Neuron (in vitro differentiated cells): ENCODE results near the gene GAS2.

Experiments
- H2AFZ ChIP-seq: one replicate; pipeline ENCODE4 v1.6.1; 2013; ENCODE audit warnings: low read depth, mild to moderate bottlenecking, inconsistent platforms, low read length, moderate library complexity
- H3K27me3 ChIP-seq: one replicate; pipeline ENCODE4 v1.6.1; 2013; ENCODE audit warnings: low read length; ENCODE audit not compliant: insufficient read depth
- H3K36me3 ChIP-seq: one replicate; pipeline ENCODE4 v1.6.1; 2013; ENCODE audit warnings: low read length; ENCODE audit not compliant: insufficient read depth
- H3K4me1 ChIP-seq: one replicate; pipeline ENCODE4 v1.6.1; 2013; ENCODE audit warnings: low read length; ENCODE audit not compliant: insufficient read depth
- H3K4me3 ChIP-seq: 2 replicates; pipeline ENCODE4 v1.5.1; 2013; ENCODE audit warnings: mild to moderate bottlenecking, low read length, moderate library complexity
- H3K9me3 ChIP-seq: one replicate; pipeline ENCODE4 v1.6.1; 2013; ENCODE audit warnings: low read length

GAS2 gene

GRCh38 chr11:22684082-22684481, 17.7 kb downstream of the GAS2 start:
- H3K27me3 ChIP-seq, result no peaks in the 10 kb centered on the region
- H3K36me3 ChIP-seq, result no peaks in the 10 kb centered on the region
- no peak overlapping the region for H2AFZ ChIP-seq
- no peaks in the 10 kb centered on the region for H3K4me1 ChIP-seq
- no peak overlapping the region for H3K4me3 ChIP-seq
- no peaks in the 10 kb centered on the region for H3K9me3 ChIP-seq

- H3K36me3 ChIP-seq, result no peaks in the 10 kb centered on the region
- H3K27me3 ChIP-seq, result no peaks in the 10 kb centered on the region
Measured at GRCh38 chr11:22685111-22685510, 18.7 kb downstream of the GAS2 start.

DNA sequence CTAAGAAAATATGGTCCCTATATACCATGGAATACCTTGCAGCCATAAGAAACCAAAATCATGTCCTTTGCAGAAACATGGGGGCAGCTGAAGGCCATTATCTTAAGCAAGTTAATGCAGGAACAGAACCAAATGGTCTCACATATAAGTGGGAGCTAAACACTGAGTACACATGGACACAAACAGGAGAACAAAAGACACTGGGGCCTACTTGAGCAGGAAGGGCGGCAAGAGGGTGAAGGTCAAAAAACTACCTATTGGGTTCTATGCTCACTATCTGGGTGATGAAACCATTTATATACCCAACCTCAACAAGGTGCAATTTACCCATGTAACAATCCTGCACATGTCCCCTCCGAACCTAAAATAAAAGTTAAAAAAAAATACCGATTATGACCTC, 22.5 kb downstream of the GAS2 start:
- Histone ChIP-seq H3K4me1 (peaks cover 7% of the 10 kb centered on the region), H3K9me3 (no peaks in the 10 kb centered on the region), H3K4me3 (no peak overlapping the region), H3K36me3 (no peaks in the 10 kb centered on the region), H2AFZ (no peak overlapping the region), H3K27me3 (no peaks in the 10 kb centered on the region)

More at GRCh38 chr11:22685111-22685510, 18.7 kb downstream of the GAS2 start:
- Histone ChIP-seq H3K9me3 (no peaks in the 10 kb centered on the region), H3K4me1 (no peaks in the 10 kb centered on the region), H2AFZ (no peak overlapping the region), H3K4me3 (no peak overlapping the region)

GRCh38 chr11:22690257-22690656, 23.8 kb downstream of the GAS2 start:
- no peaks in the 10 kb centered on the region for H3K9me3 ChIP-seq
- H2AFZ ChIP-seq, result no peak overlapping the region
- H3K27me3 ChIP-seq, result no peaks in the 10 kb centered on the region
- H3K36me3 ChIP-seq, result no peaks in the 10 kb centered on the region
- no peak overlapping the region for H3K4me3 ChIP-seq
- H3K4me1 ChIP-seq, result peaks cover 7% of the 10 kb centered on the region

DNA sequence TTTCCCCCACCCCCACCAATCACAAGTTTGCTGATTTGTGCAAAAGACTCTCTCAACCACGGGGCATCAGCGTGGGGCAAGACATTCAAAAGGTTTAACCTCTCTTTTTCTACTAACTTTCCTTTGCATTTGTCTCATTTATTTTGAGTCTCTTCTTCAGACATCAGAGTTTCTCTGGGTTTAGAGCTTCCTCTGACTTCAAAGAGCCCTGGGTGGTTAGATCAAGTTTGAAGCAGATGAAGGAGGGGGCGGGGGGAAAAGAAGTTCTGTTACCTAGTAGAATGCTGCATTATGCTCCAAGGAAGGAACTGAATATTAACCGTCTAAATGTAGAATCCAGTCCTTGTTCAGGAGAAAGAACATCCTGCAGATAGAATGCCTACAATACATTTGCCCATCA, 24.5 kb downstream of the GAS2 start:
- Histone ChIP-seq H3K4me1 (peaks cover 7% of the 10 kb centered on the region), H3K27me3 (no peaks in the 10 kb centered on the region), H3K9me3 (no peaks in the 10 kb centered on the region), H3K4me3 (peak overlapping the region; percentile 18), H2AFZ (peak overlapping the region; percentile 29), H3K36me3 (no peaks in the 10 kb centered on the region)

GRCh38 chr11:22699388-22699787, 33.0 kb downstream of the GAS2 start:
- Histone ChIP-seq H3K4me1 (peaks cover 17% of the 10 kb centered on the region), H3K27me3 (no peaks in the 10 kb centered on the region), H3K4me3 (no peak overlapping the region), H3K9me3 (no peaks in the 10 kb centered on the region), H3K36me3 (no peaks in the 10 kb centered on the region), H2AFZ (no peak overlapping the region)

DNA sequence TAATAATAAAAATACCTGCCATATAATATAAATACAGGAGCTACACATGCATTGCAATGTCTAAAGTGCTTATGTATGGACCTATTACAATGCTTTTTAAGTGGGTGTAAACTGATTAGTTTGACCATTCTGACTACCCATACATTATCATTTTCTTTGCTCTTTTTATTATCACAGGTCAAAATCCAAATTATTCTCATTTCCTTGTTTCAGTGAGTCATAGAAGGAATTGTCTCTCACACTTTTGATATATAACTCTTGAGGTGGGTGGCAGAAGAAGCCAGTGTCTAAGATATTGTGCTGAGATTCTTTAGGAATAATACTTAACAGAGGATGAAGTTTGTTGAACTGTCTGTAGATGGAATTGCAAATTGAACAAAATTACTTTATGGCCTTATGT, 35.6 kb downstream of the GAS2 start:
- Histone ChIP-seq H3K27me3 (no peaks in the 10 kb centered on the region), H3K4me1 (peaks cover 17% of the 10 kb centered on the region), H3K36me3 (no peaks in the 10 kb centered on the region), H2AFZ (no peak overlapping the region), H3K9me3 (no peaks in the 10 kb centered on the region), H3K4me3 (no peak overlapping the region)

GRCh38 chr11:22703040-22703439, 36.6 kb downstream of the GAS2 start:
- Histone ChIP-seq H3K9me3 (no peaks in the 10 kb centered on the region), H3K27me3 (no peaks in the 10 kb centered on the region), H3K36me3 (no peaks in the 10 kb centered on the region), H2AFZ (peak overlapping the region; percentile 75), H3K4me1 (peaks cover 17% of the 10 kb centered on the region), H3K4me3 (no peak overlapping the region)

DNA sequence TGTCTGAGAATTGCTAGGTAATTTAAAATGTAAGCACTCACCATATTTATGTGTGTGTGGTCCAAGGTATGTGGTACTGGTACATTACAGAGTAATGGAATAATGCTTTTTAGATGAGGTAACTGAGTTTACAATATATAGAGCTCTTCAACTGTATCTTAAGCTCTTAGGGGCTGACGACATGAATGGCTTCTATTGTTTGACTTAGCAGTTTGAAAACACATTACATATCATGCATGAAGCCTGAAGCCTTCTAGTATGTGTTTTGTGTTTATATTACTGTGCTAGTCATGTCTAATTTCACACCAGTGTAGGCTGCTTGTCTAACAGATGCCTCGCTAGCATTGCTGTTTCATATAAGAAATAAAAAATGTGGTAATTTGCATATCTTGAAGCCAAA, 37.2 kb downstream of the GAS2 start:
- no peak overlapping the region for H3K4me3 ChIP-seq
- H3K27me3 ChIP-seq, result no peaks in the 10 kb centered on the region
- H2AFZ ChIP-seq, result peak overlapping the region; percentile 75
- H3K36me3 ChIP-seq, result no peaks in the 10 kb centered on the region
- H3K4me1 ChIP-seq, result peaks cover 17% of the 10 kb centered on the region
- H3K9me3 ChIP-seq, result no peaks in the 10 kb centered on the region

GRCh38 chr11:22707119-22707899, 40.9 kb downstream of the GAS2 start:
- Histone ChIP-seq H2AFZ (no peak overlapping the region), H3K36me3 (no peaks in the 10 kb centered on the region), H3K27me3 (no peaks in the 10 kb centered on the region), H3K4me1 (peaks cover 17% of the 10 kb centered on the region), H3K4me3 (no peak overlapping the region), H3K9me3 (no peaks in the 10 kb centered on the region)

DNA sequence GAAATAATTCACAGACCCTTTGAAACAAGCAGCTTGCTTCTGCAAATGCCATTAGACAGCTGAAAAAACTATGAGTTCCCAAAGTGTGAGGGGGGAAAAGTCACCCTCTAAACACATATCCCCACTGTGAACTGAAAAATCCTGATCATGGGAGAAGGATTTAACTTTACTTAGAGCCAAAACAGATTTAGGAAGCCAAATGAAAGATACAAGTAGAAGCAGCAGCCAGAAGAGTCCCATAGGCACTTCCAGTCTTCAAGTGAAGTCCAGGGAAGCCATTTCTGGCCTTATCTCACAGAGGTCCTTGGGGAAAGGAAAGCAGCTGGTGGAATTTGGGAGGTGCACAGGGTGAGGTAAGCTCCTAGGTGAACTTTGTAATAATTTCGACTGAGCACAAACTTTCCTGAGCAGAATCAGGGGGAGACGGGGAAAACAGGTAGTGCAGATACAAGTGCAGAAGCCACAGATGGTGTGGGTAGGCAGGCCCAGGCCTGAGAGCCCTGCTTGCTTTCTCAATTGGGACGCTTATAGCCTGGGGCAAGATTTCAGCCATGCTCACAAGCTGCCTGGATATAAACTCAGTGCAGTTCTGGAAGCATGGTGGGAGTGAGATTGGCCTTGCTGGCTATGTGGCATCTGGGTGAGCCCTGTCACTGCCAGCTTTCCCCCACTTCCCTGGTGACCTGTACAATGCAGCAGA, 44.8 kb downstream of the GAS2 start:
- Histone ChIP-seq H3K4me3 (no peak overlapping the region), H3K36me3 (no peaks in the 10 kb centered on the region), H2AFZ (no peak overlapping the region), H3K27me3 (no peaks in the 10 kb centered on the region), H3K4me1 (no peaks in the 10 kb centered on the region), H3K9me3 (no peaks in the 10 kb centered on the region)

- Histone ChIP-seq H3K4me3 (no peak overlapping the region), H3K27me3 (no peaks in the 10 kb centered on the region), H3K4me1 (no peaks in the 10 kb centered on the region), H2AFZ (no peak overlapping the region), H3K36me3 (no peaks in the 10 kb centered on the region), H3K9me3 (no peaks in the 10 kb centered on the region)
Measured at GRCh38 chr11:22711880-22712279, 45.5 kb downstream of the GAS2 start.

DNA sequence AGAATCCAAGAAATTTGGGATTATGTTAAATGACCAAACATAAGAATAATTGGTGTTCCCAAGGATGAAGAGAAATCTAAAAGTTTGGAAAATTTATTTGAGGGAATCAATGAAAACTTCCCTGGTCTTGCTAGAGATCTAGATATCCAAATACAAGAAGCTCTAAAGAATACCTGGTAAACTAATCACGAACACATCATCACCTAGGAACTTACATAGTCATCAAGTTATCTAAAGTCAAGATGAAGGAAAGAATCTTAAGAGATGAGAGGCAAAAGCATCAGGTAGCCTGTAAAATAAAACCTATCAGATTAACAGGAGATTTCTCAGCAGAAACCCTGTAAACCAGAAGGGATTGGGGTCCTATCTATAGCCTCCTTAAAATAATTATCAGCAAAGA, 46.9 kb downstream of the GAS2 start:
- Histone ChIP-seq H3K9me3 (no peaks in the 10 kb centered on the region), H3K36me3 (no peaks in the 10 kb centered on the region), H3K4me3 (no peak overlapping the region), H3K4me1 (no peaks in the 10 kb centered on the region), H2AFZ (no peak overlapping the region), H3K27me3 (no peaks in the 10 kb centered on the region)
